ENCODE data around the gene CMYA5.

Gene CMYA5

DNA sequence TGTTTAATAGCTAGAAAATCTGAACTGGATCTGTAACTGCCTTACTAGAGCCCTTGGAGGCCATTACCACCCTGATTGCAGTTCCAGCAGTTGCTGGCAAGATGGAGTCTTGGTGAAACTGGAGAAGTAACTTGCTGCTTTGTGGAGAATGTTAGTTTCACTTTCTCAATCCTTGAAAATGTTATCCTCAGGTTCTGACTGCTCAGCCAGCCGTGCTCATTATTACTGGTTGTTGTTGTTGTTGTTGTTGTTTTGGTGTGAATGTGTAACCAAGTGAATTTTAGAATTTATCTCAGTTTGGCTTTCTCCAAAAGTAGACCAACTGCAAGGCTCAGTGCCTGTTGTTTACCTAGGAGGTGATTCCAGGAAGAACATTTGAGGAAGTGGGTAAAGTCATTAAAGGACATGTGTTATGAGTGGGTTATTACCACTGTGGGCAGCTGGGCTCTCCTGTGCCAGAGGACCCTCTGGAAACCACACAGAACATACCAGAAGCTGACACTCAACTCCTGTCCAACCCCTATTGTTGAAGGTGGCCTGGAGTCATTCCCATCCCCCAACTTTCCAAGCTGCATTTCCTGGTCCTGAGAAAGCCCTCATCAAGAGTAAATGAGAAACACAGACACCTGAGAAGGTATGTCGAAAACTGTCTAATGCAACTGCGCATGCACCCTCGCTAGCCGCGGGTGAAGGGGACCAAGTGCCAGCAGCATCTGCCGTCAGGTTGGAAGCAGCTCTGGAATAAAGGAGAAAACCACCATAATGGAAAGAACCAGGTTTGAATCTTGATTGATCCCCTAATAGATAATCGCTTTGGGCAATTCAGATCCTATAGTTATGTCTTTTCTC, 111.6 kb downstream of the CMYA5 start:
- in situ Hi-C loops (cut with HindIII; ENCODE audit: low pct_ligation_motif_present, low sequenced_read_pairs) = no loop called here
- Histone ChIP-seq H3K36me3 (replicated peaks) (no peaks in the 10 kb centered on the region), H3K27me3 (replicated peaks) (no peaks in the 10 kb centered on the region), H3K27ac (no peak overlapping the region), H3K4me3 (ENCODE audit: low read depth, low read length) (no peak overlapping the region)
- TF ChIP-seq, protein P1, sequence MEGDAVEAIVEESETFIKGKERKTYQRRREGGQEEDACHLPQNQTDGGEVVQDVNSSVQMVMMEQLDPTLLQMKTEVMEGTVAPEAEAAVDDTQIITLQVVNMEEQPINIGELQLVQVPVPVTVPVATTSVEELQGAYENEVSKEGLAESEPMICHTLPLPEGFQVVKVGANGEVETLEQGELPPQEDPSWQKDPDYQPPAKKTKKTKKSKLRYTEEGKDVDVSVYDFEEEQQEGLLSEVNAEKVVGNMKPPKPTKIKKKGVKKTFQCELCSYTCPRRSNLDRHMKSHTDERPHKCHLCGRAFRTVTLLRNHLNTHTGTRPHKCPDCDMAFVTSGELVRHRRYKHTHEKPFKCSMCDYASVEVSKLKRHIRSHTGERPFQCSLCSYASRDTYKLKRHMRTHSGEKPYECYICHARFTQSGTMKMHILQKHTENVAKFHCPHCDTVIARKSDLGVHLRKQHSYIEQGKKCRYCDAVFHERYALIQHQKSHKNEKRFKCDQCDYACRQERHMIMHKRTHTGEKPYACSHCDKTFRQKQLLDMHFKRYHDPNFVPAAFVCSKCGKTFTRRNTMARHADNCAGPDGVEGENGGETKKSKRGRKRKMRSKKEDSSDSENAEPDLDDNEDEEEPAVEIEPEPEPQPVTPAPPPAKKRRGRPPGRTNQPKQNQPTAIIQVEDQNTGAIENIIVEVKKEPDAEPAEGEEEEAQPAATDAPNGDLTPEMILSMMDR (IDR thresholded peaks at IDR 0.05; ENCODE audit: low read depth, low read length, missing control alignments) = no peak
- DNase-seq = no peak

DNA sequence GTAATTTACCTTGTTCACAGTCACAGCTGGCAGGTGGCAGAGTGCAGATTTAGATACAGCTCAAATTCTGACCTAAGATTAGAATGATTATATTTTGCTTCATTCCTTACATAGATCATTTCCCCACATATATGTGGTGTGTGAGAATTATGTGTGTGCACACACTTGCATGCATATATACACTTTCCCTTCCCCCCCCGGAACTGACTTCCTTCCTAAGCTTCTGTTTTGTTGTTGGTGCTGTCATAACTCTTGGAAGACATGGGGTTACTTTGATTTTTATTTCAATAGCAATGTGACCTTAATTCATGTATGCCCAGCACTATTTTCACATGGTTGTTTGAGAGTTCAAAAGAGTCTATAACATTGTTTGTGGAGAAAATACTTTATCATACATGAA, 112.8 kb downstream of the CMYA5 start:
- Histone ChIP-seq H3K27ac (no peak overlapping the region), H3K4me3 (ENCODE audit: low read depth, low read length) (no peak overlapping the region), H3K36me3 (replicated peaks) (no peaks in the 10 kb centered on the region), H3K27me3 (replicated peaks) (no peaks in the 10 kb centered on the region)
- in situ Hi-C loops (cut with HindIII; ENCODE audit: low pct_ligation_motif_present, low sequenced_read_pairs) = no loop called here
- DNase-seq = no peak
- TF ChIP-seq, protein P1 (IDR thresholded peaks at IDR 0.05; ENCODE audit: low read depth, low read length, missing control alignments) = no peak

GRCh38 chr5:79803007-79803406, 113.4 kb downstream of the CMYA5 start:
- in situ Hi-C loops (cut with HindIII; ENCODE audit: low pct_ligation_motif_present, low sequenced_read_pairs) = no loop called here
- TF ChIP-seq, protein P1 (IDR thresholded peaks at IDR 0.05; ENCODE audit: low read depth, low read length, missing control alignments) = no peak
- no peak overlapping the region for H3K4me3 ChIP-seq (ENCODE audit: low read depth, low read length)
- H3K36me3 ChIP-seq (replicated peaks) = no peaks in the 10 kb centered on the region
- no peaks in the 10 kb centered on the region for H3K27me3 ChIP-seq (replicated peaks)
- DNase-seq = no peak
- no peak overlapping the region for H3K27ac ChIP-seq

GRCh38 chr5:79806741-79807140, 117.1 kb downstream of the CMYA5 start:
- no peaks in the 10 kb centered on the region for H3K27me3 ChIP-seq (replicated peaks)
- TF ChIP-seq, protein P1 (IDR thresholded peaks at IDR 0.05; ENCODE audit: low read depth, low read length, missing control alignments) = no peak
- no peak for DNase-seq
- no peak overlapping the region for H3K4me3 ChIP-seq (ENCODE audit: low read depth, low read length)
- no peak overlapping the region for H3K27ac ChIP-seq
- in situ Hi-C loops (cut with HindIII; ENCODE audit: low pct_ligation_motif_present, low sequenced_read_pairs) = no loop called here
- no peaks in the 10 kb centered on the region for H3K36me3 ChIP-seq (replicated peaks)

DNA sequence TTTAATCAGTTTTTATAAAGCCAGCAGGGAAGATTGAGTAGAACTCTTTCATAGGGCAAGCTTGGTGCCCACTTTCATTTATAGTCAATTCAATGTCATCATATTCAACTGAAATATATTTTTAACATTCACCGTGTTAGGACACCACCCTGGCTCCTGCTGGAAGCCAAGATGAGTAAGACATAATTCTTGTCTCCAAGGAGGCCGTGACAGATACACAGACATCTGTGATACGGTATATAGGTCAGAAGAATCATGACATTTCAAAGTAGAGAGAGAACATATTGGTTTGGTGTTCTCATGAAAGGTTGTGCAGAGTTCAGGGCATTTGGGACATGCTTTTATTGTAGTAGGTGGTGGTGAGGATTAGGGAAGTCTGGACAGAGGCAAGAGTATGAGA, 120.1 kb downstream of the CMYA5 start:
- no peaks in the 10 kb centered on the region for H3K36me3 ChIP-seq (replicated peaks)
- DNase-seq = no peak
- in situ Hi-C loops (cut with HindIII; ENCODE audit: low pct_ligation_motif_present, low sequenced_read_pairs) = no loop called here
- H3K4me3 ChIP-seq (ENCODE audit: low read depth, low read length) = no peak overlapping the region
- H3K27me3 ChIP-seq (replicated peaks) = no peaks in the 10 kb centered on the region
- TF ChIP-seq, protein P1 (IDR thresholded peaks at IDR 0.05; ENCODE audit: low read depth, low read length, missing control alignments) = no peak
- H3K27ac ChIP-seq = no peak overlapping the region

DNA sequence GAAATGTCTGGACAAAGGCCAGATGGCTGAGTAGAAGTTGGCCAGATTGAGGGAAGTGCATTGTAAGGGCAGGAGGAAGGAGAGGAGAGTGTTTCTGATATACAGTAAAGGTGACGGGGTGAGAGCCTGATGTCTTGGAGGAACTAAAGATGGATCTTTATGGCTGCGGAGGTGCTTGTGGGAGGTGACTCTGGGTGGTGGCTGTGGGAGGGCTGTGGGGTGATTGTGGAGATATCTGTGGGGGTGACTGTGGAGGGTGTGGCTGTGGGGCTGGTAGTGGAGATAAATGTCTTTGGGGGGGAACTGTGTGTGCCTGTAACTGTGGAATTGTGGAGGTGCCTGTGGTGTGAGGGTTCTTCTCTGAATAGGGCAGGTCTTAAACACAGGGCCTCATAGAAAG, 121.4 kb downstream of the CMYA5 start:
- TF ChIP-seq, protein P1 (IDR thresholded peaks at IDR 0.05; ENCODE audit: low read depth, low read length, missing control alignments) = no peak
- in situ Hi-C loops (cut with HindIII; ENCODE audit: low pct_ligation_motif_present, low sequenced_read_pairs) = no loop called here
- no peaks in the 10 kb centered on the region for H3K36me3 ChIP-seq (replicated peaks)
- H3K27ac ChIP-seq = no peak overlapping the region
- H3K27me3 ChIP-seq (replicated peaks) = no peaks in the 10 kb centered on the region
- DNase-seq = no peak
- no peak overlapping the region for H3K4me3 ChIP-seq (ENCODE audit: low read depth, low read length)

All from brain microvascular endothelial cell (primary cell).